ENCODE results near the gene GLG1.
"Not testable (repeated sequence)": the region's sequence is repeated elsewhere in the genome, so short reads cannot be mapped to it uniquely, and the experiment has no call there.

GLG1 gene

DNA sequence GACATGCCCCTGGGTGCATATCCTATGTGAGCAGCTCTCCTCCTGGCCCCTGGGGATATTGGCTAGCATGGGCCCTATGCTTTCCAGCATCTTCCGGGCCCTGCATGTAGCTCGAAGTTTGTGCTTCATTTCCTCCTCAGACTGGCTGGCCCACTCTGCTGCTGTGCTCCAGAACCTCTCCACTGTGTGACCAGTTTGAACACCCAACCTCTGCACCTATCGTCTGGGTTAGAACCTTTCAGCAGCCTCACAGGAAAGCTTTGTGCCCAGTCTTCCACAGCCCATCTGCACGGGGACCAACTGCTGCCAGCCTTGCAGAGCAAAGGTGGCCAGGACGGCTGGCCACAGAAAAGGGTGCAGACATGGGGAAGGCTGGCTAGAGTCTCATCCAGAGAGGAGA lies 175.4 kb downstream of the GLG1 start:
- DNase-seq, result no peak

DNA sequence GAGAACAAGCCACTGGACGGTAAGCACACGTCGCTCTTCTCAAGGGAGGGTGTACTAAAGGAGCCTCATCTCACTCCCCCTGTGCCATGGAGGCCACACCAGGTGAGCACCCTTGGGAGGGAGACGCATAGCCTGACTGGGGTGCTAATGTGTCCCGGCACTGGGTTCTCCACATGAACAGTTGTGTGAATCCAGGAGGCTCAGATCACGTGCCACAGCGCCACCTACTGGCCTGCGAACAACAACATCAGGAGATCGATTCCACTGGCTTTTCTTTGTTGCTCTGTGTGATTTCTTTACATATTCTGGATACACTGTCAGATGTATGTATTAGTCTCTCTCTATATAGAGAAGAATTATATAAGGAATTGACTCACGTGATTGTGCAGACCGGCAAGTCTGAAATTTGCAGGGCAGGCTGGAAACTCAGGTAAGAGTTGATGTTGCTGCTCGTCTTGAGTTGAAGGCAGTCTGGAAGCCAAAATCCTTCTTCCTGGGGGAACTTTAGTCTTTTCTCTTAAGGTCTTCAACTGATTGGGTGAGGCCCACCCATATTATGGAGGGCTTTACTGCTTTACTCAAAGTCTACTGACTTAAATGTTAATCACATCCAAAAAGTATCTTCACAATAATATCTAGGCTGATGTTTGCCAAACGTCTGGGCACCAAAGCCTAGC lies 176.7 kb downstream of the GLG1 start:
- DNase-seq, result peak; percentile 6

DNA sequence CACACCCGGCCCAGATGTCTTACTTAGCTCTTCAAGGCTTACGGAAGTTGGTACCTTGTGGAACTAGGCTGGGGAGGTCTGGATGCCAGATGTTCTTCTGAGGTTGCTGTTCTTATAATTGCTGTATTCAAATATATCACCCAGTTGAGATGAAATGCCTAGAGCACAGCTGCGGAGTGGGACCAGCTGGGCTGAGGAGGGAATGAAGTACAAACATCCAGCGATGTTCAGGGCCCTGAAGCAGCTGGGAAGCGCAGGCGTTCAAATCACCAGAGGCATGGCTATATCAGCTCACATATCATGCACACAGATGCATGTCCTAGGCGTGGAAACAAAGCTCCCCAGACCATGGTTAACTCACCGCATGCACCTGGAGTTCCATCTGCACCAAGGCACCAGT lies 178.4 kb downstream of the GLG1 start:
- DNase-seq, result not testable (repeated sequence)

DNA sequence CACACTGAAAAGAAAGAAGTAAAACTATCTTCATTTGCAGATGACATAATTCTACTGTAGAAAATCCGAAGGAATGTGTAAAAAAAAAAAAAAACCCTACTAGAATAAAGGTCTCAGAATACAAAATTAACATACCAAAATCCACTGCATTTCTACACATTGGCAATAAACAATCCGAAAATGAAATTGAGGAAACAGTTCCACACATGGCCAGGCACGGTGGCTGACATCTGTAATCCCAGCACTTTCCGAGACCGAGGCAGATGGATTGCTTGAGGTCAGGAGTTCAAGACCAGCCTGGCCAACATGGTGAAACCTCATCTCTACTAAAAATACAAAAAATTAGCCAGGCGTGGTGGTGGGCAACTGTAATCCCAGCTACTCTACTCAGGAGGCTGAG lies 181.2 kb downstream of the GLG1 start:
- not testable (repeated sequence) for DNase-seq

DNA sequence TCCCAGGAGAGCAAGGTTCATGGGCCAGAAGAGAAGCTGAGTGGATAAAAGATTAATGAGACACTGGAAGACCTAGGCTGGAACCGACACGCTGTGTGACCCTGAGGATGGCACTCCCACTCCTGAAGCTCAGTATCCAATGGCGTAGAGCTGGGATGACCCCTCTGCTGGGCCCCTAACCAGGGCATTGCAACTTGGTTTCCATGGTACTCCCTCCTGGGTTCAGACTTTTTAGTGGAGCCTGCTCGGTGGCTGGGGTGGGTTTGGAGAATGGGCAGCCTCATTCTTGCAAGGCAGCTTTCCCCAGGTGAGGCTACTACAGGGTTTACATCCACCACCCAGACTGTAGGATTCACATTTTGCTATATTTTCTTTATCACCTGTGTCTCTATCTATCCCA lies 183.2 kb downstream of the GLG1 start:
- DNase-seq, result not testable (repeated sequence)

DNA sequence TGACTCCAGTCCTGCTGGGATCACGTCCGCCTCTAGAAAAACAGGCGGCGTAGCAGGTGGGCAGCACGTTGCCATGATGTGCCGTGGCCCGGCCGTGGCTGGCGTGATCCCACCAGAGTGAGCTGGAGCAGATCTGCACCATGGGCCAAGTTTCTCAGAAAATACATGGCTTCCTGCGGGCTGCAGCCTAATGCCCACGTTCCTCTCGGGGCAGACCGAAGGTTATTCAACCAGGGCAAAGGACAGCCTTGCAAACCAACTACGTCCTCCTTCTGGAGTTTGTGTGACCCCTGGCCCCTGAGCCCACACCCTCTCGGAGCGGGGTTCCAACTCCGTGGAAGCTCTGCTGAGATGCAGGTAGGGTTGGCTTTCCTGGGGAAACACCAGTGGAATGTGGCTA lies 184.8 kb downstream of the GLG1 start:
- not testable (repeated sequence) for DNase-seq

DNA sequence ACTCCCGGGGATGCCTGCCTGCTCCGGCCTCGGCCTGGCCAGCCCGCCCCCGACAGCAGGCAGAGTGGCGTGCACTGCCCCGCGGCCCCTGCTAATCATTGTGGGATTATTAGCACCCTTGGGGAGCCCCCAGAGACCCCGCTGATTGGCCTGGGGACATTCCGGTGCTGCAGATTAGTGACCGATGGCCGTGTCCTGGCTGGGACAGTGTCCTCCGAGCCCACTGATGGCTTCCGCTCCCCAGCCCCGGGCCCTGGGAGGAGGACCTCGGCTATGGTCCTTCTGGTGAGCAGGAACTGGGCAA lies 185.5 kb downstream of the GLG1 start:
- DNase-seq, result not testable (repeated sequence)

DNA sequence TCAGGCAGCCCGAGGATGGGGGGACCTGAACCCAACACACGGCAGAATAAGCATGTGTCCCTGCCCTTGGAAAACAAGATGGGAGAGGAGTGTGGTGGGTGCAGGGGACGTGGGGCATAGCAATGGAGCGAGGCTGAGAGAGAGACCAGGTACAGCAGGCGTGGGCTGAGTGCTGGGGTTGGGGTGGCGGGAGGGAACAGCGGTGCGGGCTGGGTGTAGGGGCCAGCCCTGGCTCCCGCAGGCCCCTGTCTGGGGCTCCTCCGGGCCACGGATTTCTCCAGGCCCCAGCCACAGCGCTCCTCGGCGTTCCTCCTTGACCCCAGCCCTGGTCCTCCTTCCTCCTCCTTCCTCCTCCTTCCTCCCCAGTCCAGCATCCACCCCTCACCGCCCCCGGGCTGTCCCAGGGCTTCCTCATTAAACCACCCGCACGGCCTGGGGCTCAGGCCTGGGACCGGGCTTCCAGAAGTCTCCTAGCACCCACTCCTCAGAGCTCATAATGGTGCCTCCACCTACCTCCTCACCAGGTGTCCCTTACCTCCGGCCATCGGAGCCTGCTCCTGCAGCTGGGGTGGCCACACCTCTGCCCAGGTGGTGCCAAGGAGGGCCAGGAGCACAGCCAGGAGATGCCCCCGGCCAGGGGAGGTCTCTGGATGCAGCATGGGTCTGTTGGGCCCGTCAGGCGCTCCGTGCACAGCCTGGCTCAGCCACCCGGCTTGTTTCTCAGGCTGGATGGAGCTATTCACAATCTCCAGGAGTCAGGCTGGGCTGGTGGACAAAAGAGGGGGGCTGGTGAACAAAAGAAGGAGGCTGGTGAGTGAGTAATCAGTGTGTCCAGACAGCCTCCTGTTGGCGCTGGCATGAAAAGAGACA lies 186.1 kb downstream of the GLG1 start, which contains the start of gene CLEC18B:
Gene CLEC18B (minus strand): TSS at position 867 of the 870 bp plus-strand sequence. CDS start 208 bp downstream, at position 659.
- not testable (repeated sequence) for DNase-seq

DNA sequence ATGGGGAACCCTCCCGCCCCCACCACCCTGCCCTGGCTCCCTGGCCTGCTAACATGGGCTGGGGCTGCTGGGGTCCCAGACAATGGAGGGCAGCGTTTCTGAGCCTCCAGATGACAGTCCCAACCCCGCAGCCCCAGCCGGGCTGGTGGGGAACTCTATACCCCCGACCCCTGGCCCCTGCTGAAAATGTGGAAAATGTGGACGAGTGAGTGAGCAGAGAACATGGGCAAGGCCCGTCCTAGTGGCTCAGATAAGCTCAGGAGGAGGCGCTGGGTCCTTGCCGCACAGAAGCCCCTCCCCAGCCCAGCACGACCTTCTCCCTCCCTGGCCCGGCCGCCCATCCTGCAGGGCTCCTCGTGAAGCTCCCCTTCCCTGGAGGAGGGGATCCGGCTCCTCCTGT lies 187.1 kb downstream of the GLG1 start:
- DNase-seq, result not testable (repeated sequence)

DNA sequence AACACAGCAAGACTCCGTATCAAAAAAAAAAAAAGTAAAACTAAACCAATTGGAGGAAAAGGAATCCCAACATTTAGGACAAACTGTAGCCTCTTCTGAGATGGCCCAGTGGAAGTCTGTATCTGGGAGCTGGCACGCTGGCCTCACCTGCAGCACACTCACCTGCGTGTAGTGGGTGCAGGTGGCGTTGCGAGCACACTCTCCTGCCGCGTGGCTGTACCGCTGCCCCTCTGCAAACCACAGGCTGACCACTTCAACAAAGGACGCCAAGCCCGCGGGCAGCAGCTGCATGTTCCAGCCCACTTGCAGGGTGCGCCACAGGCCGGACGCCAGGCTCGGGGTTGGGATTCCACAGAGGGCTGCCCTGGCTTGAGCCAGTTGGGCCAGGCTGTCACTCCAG lies 189.0 kb downstream of the GLG1 start:
- not testable (repeated sequence) for DNase-seq

DNA sequence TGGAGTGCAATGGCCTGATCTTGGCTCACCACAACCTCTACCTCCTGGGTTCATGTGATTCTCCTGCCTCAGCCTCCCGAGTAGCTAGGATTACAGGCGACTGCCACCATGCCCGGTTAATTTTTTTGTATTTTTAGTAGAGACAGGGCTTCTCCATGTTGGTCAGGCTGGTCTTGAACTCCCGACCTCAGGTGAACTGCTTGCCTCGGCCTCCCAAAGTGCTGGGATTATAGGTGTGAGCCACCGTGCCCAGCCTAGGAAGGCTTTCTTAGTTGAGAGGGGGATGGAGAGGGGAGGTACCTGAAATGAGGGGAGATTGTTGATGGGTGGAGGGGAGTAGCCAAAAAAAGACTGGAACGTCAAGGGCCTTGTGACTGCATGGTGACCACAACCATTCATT lies 193.0 kb downstream of the GLG1 start:
- not testable (repeated sequence) for DNase-seq

DNA sequence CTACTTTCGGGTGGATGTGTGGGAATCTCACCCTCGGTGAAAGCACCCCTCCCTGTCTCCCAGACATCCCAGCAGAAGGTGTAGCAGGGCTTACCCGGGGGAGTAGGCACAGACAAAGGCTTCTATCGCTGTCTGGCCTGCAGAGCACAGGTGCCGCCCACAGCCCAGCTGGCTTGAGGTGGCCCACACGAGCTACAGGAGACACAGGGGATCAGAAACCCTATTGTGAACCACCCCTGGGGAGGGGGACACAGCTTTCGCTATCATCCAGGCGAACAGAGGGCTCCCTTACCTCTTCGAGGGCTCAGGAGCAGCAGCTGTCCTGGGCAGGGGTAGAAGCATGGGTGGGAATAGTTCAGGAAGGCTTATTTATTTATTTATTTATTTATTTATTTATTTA lies 193.4 kb downstream of the GLG1 start:
- not testable (repeated sequence) for DNase-seq

DNA sequence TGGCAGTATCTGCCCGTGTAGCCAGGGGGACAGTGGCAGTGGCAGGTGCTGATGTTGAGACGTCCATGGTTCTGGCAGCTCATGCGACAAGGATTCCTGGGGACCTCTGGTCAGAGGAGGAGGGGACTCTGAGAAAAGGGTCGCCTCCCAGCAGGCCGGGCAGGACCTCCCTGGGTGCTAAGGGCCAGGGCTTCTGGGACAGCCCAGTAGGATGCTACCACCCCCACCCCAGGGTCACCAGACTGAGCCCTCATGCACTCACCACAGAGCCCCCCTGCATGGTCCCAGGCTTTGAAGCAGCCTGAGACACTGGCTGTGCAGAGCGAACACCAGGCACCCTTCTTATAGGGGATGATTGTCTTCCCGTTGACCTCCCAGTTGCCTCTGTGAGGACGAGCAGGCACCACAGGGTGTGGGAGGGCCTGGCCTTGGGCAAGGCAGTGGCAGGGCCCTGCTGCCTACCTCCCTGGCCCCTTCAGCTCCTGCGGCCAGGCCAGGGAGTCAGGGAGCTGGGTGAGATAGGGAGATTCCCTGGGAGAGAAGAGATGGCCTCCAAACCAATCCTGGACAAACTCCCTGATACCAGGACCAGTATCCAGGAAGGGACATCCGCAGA lies 194.0 kb downstream of the GLG1 start:
- not testable (repeated sequence) for DNase-seq

DNA sequence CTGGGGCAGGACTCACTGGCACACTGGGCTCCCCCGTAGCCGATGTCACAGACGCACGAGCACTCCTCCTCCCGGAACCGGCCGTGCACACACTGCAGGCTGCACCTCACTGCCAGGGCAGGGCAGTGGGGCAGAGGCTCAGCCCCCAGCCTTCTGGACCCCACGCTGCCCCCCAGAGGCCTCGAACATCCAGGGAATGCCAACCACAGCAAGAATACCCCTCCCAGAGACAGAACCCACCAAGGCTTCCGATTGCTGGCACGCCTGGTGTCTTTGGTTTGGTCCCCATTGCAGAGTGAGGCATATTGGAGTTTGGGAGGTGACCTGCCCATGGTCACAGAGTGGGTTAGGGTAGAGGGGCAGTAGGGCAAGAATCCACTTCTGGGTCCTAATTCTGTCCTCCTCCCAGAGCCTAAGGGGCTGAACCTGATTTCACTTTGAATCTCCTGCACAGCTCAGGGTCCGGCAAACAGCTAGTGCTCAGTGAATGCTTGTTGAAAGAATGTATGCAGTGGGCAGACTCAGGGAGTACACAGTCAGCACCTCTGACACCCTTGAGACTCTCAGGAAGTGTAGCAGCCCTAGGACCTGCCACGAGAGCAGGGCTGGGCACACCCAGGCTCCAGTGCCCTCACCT lies 194.7 kb downstream of the GLG1 start:
- not testable (repeated sequence) for DNase-seq

DNA sequence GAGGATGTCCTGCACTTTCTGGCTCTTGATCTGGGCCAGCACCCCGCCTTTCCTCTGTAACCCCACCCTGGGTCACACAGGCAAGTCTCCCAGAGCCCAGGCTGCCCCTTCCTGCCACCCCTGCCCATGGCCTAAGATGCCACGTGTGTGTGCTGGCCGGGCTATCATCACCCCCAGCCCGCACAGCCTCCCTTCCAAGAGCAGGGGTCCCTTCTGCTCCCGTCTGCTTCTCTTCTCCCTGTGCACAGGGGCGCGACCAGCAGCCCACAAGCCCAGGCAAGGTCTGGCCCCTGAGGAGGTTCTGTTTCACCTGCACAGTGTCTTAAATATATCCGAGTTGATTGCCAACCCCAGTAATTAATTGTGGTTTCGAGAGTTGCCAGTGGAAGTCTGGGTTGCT lies 195.9 kb downstream of the GLG1 start:
- not testable (repeated sequence) for DNase-seq

DNA sequence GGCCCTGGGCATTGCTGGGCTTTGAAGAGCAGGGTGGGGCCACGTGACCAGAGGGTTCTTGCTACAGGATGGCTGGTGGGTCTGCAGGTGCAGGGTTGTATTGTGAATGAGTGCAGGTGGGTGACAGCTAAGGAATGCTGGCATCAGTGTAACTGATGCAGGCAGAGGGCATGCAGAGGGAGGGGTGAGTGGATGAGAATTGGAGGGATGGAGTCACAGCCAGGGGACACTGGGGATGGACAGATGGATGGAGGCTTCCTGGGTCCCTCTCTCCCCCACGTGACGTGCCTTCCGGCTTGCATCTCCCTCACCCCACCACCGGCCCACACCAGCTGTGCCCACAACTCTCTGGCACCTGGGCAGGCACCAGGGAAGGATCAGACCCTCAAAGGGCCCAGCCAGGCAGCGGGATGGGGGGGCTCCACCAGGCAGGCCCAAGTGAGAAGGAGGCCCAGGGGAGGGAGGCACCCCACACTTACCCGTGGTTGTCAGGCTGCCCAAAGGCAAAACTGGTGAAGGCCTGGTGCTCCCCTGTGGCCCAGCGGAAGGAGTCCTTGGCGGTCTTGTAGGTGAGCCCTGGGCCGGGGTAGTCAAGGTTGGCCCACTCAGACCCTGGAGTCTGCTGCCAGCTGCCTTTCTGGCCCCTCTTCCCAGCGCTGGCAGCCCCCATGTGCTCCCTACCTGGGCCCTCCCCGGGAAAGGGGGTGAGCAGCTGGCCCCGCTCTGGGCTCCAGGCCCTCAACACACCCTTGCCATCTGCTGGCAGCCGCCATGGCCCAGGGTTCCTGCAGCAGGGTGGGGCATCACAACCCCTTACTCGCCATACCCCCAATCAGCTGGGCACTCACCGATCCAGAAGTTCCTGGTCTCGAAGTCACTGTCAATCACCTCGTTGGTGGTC lies 196.6 kb downstream of the GLG1 start:
- DNase-seq, result not testable (repeated sequence)

DNA sequence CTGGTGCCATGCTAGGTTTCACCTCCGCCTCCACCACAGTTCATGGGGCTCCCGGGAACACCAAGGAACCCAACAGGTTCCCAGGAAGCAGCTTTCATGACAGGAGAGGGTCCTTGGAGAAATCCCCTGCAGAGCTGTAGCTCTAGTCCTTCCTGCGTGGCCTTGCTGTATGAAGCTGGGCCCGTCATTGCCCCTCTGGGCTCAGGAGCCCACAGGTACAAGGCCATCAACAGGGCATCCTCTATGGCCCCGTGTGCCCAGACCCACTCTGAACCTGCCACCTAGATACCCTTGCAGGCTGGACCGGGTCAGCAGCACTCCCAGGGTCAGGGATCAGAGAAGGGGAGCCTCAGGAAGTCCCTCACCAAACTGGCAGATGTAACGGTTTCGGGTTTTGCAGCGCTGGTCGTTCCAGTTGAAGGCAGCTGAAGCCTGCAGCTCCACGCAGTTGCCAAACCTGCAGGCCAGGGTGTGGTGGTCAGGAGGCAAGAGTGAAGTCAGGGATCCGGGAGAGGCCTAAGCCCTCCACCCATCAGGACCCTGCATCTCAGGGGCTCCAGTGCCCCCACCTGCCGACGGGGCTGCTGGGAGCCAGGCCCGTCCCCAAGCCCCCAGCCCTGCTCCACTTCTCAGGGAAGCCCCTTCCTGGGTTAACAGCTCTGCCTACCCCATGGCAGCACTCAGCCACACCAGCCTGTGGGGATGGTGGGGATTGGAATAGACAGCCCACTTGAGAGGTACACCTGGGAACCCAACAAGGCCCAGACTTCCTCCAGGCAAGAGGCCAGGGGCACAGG lies 197.5 kb downstream of the GLG1 start:
- not testable (repeated sequence) for DNase-seq

DNA sequence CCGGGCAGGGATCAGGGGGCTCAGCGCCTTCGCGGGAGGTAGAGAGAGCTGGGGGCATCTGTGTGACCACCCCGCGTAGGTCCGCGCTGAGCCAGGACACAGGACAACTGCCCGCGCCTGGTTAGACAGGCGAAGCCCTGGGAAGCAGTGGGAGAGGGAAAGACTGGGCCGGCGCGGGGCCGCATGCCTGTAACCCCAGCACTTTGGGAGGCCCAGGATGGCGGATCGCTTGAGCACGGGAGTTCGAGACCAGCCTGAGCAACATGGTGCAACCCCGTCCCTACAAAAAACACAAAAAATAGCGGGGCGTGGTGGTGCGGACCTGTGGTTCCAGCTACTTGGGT lies 199.6 kb downstream of the GLG1 start:
- DNase-seq, result not testable (repeated sequence)

DNA sequence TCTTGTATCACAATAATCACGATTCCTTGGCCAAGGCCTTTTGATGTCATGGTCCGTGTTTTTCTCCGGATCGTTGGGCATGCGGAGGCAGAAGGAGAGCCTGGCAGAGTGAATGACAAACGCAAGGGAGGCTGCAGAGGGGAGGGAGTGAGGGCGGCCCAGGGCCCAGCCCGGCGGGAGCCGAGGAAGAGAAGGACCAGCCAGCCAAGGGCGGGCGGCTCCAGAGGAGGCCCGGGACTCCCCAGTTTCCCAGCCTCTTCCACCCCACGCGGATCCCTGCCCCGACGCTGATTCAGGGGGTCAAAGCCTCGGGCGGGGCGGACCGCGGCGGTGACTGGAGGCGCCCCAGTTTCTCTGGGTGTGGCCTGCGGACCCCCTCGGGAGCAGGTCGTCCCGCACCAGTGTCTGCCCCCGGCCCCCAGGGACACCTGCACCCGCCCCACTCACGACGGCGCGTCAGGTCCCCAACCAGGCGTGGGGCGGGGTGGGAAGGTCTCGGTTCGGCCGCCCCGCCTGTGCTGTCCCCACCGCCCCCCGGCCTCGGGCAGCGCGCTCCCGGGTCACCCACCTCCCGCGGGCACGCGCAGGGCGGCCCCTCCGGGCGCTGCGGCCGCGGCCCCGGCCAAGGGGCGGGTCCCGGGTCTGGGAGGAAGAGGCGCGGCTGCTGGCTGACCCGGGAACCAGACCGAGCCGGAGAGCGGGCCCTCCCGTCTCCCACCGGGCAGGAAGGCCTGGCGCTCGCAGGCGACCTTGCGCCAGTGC lies 200.1 kb downstream of the GLG1 start:
- DNase-seq, result not testable (repeated sequence)

DNA sequence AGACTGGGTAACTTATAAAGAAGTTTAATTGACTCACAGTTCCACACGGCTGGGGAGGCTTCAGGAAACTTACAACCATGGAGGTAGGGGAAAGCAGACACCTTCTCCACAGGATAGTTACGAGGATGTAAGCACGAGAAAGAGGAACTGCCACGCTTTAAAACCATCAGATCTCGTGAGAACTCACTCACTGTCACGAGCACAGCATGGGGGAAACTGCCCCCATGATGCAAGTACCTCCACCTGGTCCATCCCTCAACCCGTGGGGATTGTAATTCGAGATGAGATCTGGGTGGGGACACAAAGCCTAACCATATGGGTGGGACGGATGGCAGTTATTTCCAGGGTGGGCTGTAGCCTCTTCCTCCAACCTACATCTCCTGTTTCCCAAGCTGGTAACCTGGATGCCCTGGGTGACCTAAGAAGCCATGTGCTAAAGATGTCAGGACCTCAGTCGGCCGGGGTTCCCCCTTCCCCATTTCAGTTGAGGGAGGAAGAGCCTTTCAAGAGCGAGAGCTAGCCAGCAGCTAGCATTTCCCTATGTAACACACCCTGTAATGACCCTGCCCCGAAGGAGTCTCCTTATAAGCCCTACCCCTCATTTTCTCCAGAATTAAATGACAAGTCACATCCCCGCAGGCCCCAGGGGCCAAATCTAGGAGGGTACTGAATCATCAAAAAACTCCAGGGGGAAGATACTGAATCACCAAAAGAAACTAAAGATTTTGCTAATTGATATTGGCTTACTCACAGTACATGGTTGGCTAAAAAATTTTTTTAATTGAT lies 202.6 kb downstream of the GLG1 start:
- DNase-seq, result not testable (repeated sequence)
